Measurements from ENCODE around the gene SIGLEC7. TPM values are rescaled to one million over a fixed set of nuclear protein-coding genes. Genes with fewer than 3 reads are reported as not detected.
"Not testable (repeated sequence)": the region's sequence is repeated elsewhere in the genome, so short reads cannot be mapped to it uniquely, and the experiment has no call there.

Gene SIGLEC7
- total RNA-seq, 1 donor from 2014 or later: 0.87 TPM

DNA sequence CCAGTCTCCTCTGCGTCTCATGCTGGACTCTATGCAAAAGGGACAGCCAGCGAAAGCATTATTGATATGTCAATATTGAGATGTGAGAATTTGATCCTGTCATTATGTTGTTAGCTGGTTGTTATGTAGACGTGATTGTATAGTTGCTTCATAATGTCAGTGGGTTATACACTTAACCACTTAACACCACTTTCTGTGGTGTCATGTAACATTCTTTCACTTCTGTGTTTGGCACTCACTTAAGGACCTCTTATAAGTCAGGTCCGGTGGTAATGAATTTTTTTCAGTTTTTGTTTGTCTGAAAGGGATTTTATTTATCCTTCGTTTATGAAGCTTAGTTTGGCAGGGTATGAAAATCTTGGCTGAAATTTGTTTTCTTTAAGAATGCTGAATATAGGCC is 7.1 kb upstream of the SIGLEC7 start:
- ATAC-seq (no peak), DNase-seq (ENCODE audit: missing footprints) (no peak)
- intact Hi-C loops (cut with DNase I): no loop called here

DNA sequence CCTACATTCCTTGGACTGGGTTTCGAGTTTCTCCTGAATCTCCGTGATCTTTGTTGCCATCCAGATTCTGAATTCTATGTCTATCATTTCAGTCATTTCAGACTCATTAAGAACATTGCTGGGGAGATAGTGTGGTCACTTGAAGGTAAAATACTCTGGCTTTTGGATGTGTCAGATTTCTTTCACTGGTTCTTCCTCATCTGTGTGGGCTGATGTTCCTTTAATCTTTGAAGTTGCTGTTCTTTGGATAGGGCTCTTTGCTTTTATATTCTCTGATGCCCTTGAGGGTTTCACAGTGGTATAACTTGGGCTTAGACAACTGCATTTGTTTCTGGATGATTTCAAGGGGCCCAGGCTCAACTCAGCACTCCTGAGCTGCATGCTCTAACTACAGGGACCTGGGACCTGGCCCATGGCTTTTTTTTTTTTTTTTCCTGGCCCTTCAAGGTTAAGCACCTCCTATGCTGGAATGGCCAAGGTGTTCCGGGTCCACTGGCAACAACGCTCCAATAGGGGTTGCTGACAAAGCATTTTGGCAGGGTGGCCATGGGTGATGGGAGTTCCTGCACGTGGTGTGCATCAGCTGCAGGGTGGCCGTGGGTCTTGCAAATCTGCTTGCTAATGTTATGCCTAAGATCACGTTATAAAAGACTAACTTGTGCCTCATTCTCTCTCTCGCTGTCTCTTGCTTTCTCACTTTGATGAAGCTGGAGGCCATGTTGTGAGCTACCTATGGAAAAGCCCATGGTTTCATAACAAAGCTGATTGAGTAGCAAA is 5.9 kb upstream of the SIGLEC7 start:
- ATAC-seq (no peak), DNase-seq (ENCODE audit: missing footprints) (no peak)
- intact Hi-C loops (cut with DNase I): no loop called here

DNA sequence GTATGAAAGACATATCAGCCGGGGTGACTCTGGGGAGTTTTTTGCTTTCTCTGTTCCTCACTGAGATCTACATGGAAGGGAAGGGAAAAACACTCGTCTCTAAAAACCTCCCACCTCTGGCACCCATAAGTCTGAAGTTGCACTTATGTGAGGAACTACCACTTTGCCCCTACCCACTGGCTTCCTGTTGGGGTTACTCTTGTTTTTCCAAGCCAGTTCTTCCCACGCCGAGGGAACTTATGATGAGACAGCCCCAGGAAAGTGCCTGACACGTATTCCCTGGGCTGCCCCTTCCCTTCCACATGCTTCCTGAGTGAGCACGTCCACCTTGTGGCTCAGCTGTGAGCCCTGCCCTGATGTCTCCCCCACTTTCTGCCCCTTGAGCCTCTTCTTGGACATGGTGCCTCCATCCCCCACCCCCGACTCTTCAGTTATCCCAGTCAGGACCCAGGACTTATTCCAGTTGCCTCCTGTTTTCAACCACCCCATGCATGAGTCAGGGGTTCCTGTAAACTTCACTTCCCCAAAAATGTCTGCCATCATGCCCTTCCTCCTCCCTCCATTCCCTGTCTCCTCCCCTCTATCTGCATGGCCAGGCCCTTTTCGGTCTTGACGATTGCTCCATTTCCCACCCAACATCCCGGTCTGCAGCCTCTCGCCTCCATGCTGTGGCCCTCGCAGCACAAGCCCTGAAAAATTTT is 5.1 kb upstream of the SIGLEC7 start:
- intact Hi-C loops (cut with DNase I): no loop called here
- peak; percentile 56 for ATAC-seq
- DNase-seq (ENCODE audit: missing footprints): no peak

DNA sequence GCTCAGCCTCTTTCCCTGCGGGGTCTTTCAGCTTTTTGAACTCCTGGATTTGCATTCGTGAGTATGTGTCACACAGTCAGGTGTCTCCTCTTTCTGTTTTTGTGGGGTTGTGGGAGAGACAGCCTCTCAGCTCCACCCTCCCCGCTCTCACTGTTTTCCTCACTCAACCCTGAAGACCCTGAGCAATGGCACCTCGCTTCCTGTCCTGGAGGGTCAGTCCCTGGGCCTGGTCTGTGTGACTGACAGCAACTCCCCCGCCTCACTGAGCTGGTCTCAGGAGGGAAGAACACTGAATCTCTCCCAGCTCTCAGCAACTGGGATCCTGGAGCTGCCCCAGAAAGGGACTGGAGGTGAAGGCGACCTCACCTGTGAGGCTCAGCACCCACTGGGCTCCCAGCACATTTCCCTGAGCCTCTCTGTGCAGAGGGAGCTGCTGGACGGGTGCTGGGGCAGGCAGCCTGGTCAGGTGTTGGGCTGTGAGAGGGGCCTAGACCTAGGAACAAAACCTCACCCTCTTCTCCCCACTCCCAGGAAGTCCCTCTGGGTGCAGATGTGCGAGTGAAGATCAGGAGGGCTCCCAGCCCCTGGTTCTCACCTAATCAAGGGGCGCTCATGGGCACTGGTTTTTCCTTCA is 4.2 kb upstream of the SIGLEC7 start:
- ATAC-seq (no peak), DNase-seq (ENCODE audit: missing footprints) (no peak)
- intact Hi-C loops (cut with DNase I): no loop called here

DNA sequence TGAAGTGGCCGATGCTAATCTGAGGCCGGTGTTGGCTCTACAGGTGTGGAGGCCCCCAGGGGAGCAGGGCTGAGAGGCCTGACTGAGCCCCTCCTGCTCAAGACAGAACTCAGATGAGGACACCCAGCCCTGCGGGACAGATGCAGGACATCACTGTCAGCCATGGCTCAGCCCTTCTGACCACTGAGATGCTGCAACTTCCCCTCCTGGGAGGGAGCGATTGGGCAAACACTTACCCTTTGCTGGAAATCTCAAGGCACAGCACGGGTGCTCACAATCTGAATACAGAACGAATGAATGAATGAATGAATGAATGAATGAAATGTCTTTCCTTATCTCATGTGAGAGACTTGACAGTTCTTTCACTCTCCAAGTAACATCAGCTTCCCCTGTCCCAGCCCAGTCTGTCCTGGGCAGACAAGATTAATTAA is 3.5 kb upstream of the SIGLEC7 start:
- ATAC-seq: peak; percentile 63
- intact Hi-C loops (cut with DNase I): no loop called here
- DNase-seq (ENCODE audit: missing footprints): peak; percentile 84

DNA sequence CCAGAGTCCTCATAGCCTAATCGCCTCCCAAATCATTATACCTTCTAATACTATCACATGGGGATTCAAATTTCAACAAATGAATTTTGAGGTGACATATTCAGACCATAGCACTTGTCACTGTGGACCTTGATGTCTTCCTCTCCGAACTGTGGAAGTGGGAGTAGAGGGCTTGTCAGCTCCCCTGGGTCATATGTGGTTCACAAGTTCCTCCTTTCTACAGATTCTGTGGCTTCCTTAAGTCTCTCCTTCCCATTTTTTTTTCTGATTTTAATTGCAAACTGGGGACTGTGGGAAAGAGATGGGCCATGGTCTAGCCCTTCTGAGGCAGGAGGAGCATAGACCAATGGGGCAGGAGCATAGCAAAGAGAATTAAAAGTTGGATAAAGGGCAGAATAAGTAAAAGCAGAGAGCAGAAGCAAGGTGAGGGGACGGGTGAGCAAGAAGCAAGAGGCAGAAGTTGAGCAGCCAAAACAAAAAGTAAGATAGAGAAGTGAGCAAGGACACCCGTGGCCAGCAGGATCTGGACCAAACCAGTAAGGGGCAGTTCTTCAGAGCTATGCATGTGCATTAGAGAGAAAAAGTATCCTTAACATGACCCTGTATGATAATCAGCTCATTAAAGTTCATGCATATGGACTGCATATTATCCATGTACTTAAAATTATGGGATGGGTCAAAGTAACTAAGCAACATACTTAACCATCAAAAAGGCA is 2.6 kb upstream of the SIGLEC7 start:
- intact Hi-C loops (cut with DNase I): no loop called here
- ATAC-seq: no peak
- no peak for DNase-seq (ENCODE audit: missing footprints)

DNA sequence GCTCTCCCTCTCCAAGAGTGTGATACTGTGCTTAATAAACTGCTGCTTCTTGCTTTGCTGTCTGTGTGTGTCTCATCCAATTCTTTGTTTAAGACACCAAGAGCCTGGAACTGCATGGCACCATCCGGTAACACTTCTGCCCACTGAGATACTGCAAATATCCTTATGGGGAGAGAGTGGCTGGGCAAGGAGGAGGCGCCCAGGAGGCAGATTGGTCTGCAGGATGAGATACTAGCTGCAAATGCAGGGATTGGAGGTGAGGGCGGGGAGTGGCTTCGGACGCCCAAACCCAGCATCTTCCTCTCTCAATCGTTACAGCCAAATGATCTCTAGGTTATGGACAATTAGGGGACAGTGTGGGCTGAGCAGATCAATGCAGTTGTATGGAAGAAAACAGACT is 1.7 kb upstream of the SIGLEC7 start:
- no peak for ATAC-seq
- intact Hi-C loops (cut with DNase I): no loop called here
- no peak for DNase-seq (ENCODE audit: missing footprints)

DNA sequence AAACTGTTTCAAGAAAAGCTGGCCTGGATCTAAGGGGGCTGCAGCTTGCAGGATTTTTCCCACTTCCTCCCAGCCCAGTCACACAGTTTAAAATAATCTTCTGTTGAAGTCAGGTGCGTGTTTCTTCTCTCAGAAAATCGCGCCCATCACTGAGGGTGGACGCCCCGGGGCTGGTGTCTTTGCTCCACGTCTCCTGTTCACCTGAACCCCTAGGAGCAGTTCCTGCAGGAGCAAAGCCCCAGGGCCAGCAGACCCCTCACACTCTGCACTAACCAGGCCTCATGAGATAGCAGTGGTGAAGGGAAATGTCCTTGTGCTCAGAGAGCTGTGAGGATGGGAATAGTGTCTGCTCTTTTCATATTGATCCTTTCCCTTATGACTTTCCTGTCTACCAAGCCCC is 920 bp upstream of the SIGLEC7 start:
- ATAC-seq (no peak), DNase-seq (ENCODE audit: missing footprints) (no peak)
- intact Hi-C loops (cut with DNase I): no loop called here

DNA sequence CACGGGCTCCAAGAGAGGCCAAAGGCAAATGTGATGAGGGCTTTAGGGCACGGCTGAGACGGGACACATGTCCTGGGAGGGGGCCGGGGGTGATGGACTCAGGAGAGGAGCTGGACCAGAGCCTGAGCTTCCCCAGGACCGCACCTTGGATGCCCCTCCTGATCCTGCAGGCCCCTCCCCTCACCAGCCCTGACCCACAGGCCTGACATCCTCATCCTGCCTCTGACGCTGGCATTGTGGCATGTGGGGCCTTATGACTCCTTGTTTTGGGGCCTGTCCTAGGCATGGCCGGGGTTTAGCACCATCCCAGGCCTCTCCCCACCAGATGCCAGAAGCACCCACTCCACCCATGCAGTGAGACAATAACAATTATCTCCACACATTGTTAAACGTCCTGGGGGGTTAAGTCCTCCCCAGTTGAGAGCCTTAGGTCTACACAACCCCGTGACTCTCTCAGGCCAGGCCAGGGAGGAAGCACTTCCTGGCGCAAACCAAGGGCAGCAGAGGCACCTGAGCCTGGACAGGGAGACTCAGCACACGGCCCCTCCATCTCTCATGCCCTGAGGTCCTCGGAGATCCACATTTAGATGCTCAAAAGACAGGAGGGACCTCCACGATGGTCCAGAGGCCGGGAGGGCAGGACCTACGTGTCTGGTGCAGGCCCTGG is 841 bp downstream of the SIGLEC7 start:
- intact Hi-C loops (cut with DNase I); DNase-seq (ENCODE audit: missing footprints); ATAC-seq: not testable (repeated sequence)

DNA sequence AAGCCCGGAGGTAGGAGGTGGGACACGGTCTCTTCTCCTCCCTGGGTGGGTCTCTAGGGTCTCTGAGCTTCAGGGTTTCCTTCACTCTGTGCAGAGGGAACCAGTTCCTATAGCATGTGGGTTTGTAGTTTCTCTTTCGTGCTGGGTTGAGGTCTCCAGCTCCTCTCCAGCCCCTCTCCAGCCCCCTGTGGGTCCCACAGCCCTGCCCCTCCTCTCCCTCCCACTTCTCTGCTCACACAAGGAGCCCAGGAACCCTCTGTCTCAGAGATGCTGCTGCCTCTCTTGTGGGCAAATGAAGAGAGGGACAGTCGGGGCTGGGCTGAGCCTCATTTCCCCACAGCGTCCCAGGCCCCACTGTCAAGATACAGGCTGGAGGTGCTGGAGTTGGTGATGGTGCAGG is 1.4 kb downstream of the SIGLEC7 start:
- no peak for ATAC-seq
- intact Hi-C loops (cut with DNase I): no loop called here
- no peak for DNase-seq (ENCODE audit: missing footprints)

DNA sequence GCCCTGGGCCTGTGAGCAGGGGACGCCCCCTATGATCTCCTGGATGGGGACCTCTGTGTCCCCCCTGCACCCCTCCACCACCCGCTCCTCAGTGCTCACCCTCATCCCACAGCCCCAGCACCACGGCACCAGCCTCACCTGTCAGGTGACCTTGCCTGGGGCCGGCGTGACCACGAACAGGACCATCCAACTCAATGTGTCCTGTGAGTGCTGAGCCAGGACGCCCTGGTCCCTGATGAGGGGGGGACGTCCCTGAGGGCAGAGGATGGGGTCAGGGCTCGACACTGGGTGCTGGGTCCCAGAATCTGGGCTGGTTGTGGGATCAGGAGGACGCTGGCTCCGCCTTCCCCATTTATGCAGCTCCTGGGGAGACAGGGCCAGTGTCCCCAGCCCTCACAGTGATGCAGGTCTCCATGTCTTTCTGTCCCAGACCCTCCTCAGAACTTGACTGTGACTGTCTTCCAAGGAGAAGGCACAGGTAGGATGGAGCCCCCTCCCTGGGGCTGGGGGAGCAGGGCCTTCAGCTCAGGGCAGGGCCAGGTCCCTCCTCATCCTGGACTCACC is 2.5 kb downstream of the SIGLEC7 start:
- DNase-seq (ENCODE audit: missing footprints): no peak
- ATAC-seq: no peak
- intact Hi-C loops (cut with DNase I): no loop called here

DNA sequence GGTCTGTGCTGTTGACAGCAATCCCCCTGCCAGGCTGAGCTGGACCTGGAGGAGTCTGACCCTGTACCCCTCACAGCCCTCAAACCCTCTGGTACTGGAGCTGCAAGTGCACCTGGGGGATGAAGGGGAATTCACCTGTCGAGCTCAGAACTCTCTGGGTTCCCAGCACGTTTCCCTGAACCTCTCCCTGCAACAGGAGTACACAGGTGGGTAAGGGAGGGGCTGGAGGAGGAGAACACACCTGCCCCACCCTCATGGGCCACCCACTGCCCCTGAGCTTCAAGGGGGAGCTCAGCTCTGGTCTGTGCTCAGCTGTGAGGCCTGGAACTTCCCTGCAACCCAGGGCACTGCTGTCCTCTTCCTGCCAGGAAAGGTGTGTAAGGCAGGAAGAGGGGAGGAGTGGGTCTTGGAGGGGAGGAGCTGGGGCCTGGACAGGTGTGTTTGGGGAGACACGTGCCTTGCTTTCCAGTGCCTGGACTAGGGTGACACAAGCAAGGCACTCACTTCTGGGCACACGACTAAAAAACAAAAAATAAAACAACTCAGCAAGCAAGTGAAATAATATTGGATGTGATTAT is 3.9 kb downstream of the SIGLEC7 start:
- no peak for ATAC-seq
- DNase-seq (ENCODE audit: missing footprints): no peak
- intact Hi-C loops (cut with DNase I): no loop called here

DNA sequence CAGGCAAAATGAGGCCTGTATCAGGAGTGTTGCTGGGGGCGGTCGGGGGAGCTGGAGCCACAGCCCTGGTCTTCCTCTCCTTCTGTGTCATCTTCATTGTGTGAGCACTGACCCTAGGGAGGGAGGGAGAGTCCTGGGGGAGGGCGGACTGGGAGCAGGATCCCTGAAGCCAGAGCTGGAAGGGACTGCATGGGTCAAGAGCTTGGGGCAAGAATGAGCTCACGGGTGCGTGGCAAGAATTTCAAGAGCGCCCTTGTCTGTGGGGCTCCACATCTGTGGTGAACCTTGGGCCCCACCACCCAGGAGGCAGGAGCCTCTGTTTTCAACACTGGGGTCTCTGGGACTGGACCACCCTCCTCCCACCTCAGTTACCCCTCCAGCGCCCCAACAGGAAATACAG is 4.7 kb downstream of the SIGLEC7 start:
- intact Hi-C loops (cut with DNase I): no loop called here
- DNase-seq (ENCODE audit: missing footprints) (no peak), ATAC-seq (no peak)

DNA sequence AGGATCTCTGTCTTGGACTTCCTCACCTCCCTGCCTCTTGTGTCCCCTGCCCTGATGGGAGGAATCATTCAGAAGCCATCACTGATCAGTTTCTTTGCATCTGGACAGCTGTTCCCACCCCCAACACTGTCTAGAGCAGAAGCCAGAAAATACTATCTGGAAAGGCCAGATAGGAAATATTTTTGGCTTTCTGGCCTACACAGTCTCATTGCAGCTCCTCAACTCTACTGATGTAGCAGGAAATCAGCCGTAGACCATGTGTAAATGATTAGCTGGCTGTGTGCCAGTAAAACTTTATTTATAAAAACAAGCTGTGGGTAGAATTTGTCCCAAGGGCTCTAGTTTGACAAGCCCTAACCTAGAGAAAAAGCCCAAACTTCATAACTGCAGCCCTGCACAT is 5.6 kb downstream of the SIGLEC7 start:
- intact Hi-C loops (cut with DNase I): no loop called here
- ATAC-seq: peak; percentile 34
- no peak for DNase-seq (ENCODE audit: missing footprints)

DNA sequence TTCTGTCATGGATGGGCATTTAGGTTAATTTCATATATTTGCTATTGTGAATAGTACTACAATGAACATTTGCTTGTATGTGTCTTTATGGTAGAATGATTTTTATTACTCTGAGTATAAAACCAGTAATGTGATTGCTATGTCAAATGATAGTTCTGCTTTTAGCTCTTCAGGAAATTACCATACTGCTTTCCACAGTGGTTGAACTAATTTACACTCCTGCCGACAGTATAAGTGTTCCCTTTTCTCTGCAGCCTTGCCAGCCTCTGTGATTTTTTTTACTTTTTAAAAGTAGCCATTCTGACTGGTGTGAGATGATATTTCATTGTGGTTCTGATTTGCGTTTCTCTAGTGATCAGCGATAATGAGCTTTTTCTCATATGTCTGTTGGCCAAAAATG is 6.5 kb downstream of the SIGLEC7 start:
- ATAC-seq: no peak
- intact Hi-C loops (cut with DNase I): no loop called here

DNA sequence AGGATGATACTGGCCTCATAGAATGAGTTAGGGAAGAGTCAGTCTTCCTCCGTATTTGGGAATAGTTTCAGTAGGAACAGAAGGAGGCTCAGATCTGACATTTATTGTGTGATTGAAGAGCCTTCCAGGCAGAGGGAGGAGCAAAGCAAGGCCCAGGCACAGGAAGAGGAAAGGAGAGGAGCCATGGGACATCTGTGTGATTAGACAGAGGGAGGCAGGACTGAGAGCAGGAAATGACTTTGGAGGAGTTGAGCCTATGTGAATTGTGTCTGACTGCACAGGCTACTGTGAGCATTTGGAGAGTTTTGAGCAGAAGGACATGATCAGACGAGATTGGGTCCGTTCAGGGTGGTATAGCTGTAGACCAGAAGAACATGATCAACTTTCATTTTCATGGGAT is 8.5 kb downstream of the SIGLEC7 start:
- ATAC-seq (no peak), DNase-seq (ENCODE audit: missing footprints) (no peak)
- intact Hi-C loops (cut with DNase I): no loop called here

More for the DNA sequence above, 6.5 kb downstream of the SIGLEC7 start:
- DNase-seq (ENCODE audit: missing footprints): no peak

DNA sequence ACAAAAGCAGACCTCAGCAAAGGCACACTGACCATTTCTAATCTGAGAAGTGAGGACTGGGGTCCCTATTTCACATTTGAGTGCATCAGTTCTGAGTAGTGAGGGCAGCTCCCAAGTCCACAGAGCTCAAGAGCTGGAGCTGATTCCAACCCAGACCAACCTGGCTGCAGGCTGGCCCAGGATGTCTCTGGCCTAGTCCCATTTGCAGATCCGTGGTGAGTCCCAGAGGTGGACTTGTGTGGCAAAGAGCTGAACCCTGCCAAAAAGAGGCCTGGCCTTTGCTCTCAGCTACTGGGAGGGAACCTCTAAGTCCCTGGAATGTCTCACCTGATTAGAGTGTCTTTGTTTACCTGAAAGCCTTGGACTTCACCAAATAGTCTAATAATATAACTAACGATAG is 14.6 kb downstream of the SIGLEC7 start:
- intact Hi-C loops (cut with DNase I): no loop called here
- DNase-seq (ENCODE audit: missing footprints): no peak
- ATAC-seq: no peak

DNA sequence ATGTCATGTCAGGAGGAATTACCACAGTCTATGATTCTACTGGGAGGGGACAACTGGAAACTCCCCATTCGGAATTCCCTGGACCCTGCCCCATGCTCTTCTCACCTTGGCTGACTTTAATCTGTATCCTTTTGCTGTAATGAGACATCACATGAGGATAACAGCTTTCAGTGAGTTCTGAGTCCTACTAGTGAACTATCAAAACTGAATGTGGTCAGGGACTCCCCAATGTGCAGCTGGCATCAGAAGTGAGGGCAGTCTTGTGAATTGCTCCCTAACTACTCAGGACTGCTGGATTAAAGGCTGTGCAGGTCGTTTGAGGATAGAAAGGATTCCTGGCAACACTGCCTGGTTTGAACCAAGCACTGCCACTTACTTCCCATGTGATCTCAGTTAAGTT is 15.2 kb downstream of the SIGLEC7 start:
- no peak for DNase-seq (ENCODE audit: missing footprints)
- intact Hi-C loops (cut with DNase I): no loop called here
- ATAC-seq: no peak
